H1 (cell line): ENCODE data around the gene TOMM40. TPM values are rescaled to one million over a fixed set of nuclear protein-coding genes. Genes with fewer than 3 reads are reported as not detected.

Experiments
- FOSL1 ChIP-seq: IDR thresholded peaks from 2 replicates; pipeline ENCODE4 v1.6.1; 2011; ENCODE audit warnings: mild to moderate bottlenecking, low read depth, low read length, moderate library complexity; ENCODE audit not compliant: insufficient read depth
- HDAC6 ChIP-seq: IDR thresholded peaks from one replicate; pipeline ENCODE4 v1.7.1; 2012; ENCODE audit warnings: low read depth, mild to moderate bottlenecking, inconsistent platforms, low read length, moderate library complexity
- NRF1 ChIP-seq: IDR thresholded peaks from 2 replicates; pipeline ENCODE4 v1.6.1; 2011; ENCODE audit warnings: mild to moderate bottlenecking, low read depth, low read length, improper control_type of control experiment
- POLR2AphosphoS5 ChIP-seq: IDR thresholded peaks from 2 replicates; pipeline ENCODE4 v1.6.1; 2011; ENCODE audit warnings: low read depth, low read length
- TBP ChIP-seq: IDR thresholded peaks from 2 replicates; pipeline ENCODE4 v1.6.1; 2011; ENCODE audit warnings: low read depth, low read length, improper control_type of control experiment
- polyA plus RNA-seq, 7 experiments: library from polyadenylated mRNA; depleted of rRNA in 3 of 7; stranded (reverse) in 5 of 7; unstranded in 2 of 7; fragments of >200 nt in 5 of 7; fragments of 200-250 nt in 2 of 7; gene quantifications; 1 replicate in 5 of 7; 2 replicates in 1 of 7; 4 replicates in 1 of 7; pipeline versions ENCODE4 v1.2.1 to v1.2.3, GENCODE V29; 2011 to 2013; ENCODE audit warnings: missing spikeins in 2 of 7, mixed read lengths in 2 of 7
- total RNA-seq: library from RNA; stranded (reverse); fragmentation: NEBNext Ultra II Directional; extraction: Animal tissue kit (Norgen Biotek cat#: 25700); gene quantifications from 2 replicates; pipeline ENCODE4 v1.2.1, GENCODE V29; 2021

Gene TOMM40
- total and polyA plus RNA-seq, 2 of the 8 experiments (the other 6 are each of a cell fraction or from before 2014, with no cell fraction given), result 154 to 179 TPM

DNA sequence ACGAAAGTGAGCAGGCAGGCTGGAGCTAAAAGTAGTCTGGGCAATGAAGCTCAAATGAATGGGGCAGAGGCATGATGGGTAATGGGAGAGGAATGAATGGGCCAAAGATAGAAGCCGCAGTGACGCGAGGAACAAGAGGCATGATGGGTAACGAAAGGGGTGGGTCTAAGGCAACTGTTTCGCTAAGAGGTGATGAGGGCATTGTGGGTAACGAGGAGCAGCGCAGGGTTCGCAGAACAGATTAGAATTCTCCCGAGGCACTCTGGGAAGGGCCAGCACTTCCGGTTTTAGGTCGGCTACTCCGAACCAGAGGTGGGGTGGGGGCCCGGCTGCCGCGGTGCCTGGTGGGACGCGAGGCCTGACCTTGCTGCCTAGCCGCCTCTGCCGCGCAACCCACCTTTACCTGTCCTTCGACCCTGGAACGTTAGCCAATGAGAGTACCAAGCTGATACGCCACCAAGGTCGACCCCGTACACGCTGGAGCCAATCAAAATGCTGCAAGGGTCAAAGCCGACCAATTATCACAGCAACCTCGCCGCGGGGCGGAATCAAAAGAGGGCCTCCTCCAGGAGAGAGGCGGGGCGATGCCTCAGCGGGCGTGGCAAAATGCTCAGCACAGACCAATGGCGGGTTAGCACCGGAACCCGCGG lies 563 bp upstream of the TOMM40 start (continued):
- no peak for TF ChIP-seq FOSL1
- peak; percentile 76; the same call in 1 of the 2 replicates for TF ChIP-seq TBP
- no peak for TF ChIP-seq HDAC6
- TF ChIP-seq NRF1, result no peak
- TF ChIP-seq POLR2AphosphoS5, result peak; percentile 98
